Activated CD4-positive, alpha-beta memory T cell treated with anti-CD3 and anti-CD28 coated beads, Interleukin-2, amount 10 ng/mL, durations not matched to agents 7 days and 5 days (primary cell): ENCODE results near the gene HSPA1B. TPM values are rescaled to one million over a fixed set of nuclear protein-coding genes. Genes with fewer than 3 reads are reported as not detected.

Experiments used
- CTCF ChIA-PET: fragments of 350-600 bp; sonication (Branson Sonifier 250); formaldehyde crosslinking; loops from one replicate; lab custom pipeline; 2021; ENCODE audit warnings: antibody characterized with exemption, inconsistent platforms; lab: Charles Lee
- POLR2A ChIA-PET: fragments of 350-600 bp; sonication (Branson Sonifier 250); formaldehyde crosslinking; loops from one replicate; lab custom pipeline; 2021; ENCODE audit warnings: antibody characterized with exemption; lab: Charles Lee
- DNase-seq: peaks from one replicate; pipeline ENCODE4 v3.0.0-alpha.2; 2020
- H3K27ac Mint-ChIP-seq: one replicate; pipeline ENCODE4 v1.8.0; 2021; ENCODE audit warnings: mild to moderate bottlenecking, mixed read lengths
- H3K27me3 Mint-ChIP-seq: one replicate; pipeline ENCODE4 v1.8.0; 2021; ENCODE audit warnings: mixed read lengths
- H3K36me3 Mint-ChIP-seq: one replicate; pipeline ENCODE4 v1.8.0; 2021; ENCODE audit warnings: low read depth, mixed read lengths
- H3K4me1 Mint-ChIP-seq: one replicate; pipeline ENCODE4 v1.8.0; 2021; ENCODE audit warnings: mixed read lengths
- H3K4me3 Mint-ChIP-seq: one replicate; pipeline ENCODE4 v1.8.0; 2021; ENCODE audit warnings: mild to moderate bottlenecking, mixed read lengths
- H3K9me3 Mint-ChIP-seq: one replicate; pipeline ENCODE4 v1.8.0; 2021; ENCODE audit warnings: mixed read lengths
- total RNA-seq, 2 experiments: library from RNA; stranded (reverse); gene quantifications; one replicate each; pipeline ENCODE4 v1.2.3, GENCODE V29; 2021

Gene HSPA1B
- total RNA-seq, 2 experiments from 2014 or later: 60.6 to 62.6 TPM

- ChIA-PET POLR2A (no interaction called here), CTCF (no interaction called here)
- Mint-ChIP-seq H3K9me3 (no peaks in the 10 kb centered on the region), H3K4me1 (peaks cover 2% of the 10 kb centered on the region), H3K4me3 (no peak overlapping the region), H3K27ac (no peak overlapping the region), H3K36me3 (peaks cover 26% of the 10 kb centered on the region), H3K27me3 (no peaks in the 10 kb centered on the region)
- DNase-seq: no peak
These were observed 50.2 kb downstream of the HSPA1B start for GRCh38 chr6:31877651-31878161.

GRCh38 chr6:31878222-31878621, 50.7 kb downstream of the HSPA1B start:
- H3K36me3 Mint-ChIP-seq: peaks cover 31% of the 10 kb centered on the region
- POLR2A ChIA-PET: no interaction called here
- CTCF ChIA-PET: no interaction called here
- H3K27me3 Mint-ChIP-seq: no peaks in the 10 kb centered on the region
- H3K4me1 Mint-ChIP-seq: peaks cover 2% of the 10 kb centered on the region
- H3K27ac Mint-ChIP-seq: no peak overlapping the region
- no peaks in the 10 kb centered on the region for H3K9me3 Mint-ChIP-seq
- DNase-seq: no peak
- H3K4me3 Mint-ChIP-seq: no peak overlapping the region

- Mint-ChIP-seq H3K27ac (no peak within 1 kb of the TSS), H3K27me3 (no peaks in the 10 kb centered on the region), H3K36me3 (peaks cover 34% of the 10 kb centered on the region), H3K9me3 (no peaks in the 10 kb centered on the region), H3K4me1 (peaks cover 2% of the 10 kb centered on the region), H3K4me3 (no peak within 1 kb of the TSS)
- CTCF ChIA-PET: no interaction called here
- POLR2A ChIA-PET: no interaction called here
- no peak for DNase-seq
These were observed 51.2 kb downstream of the HSPA1B start, which contains the start of gene SLC44A4 for GRCh38 chr6:31878726-31879125. Gene SLC44A4, minus strand, starts transcription at chr6:31878997. Its CDS starts 17 bp downstream, at chr6:31878980.

GRCh38 chr6:31879143-31879542, 51.6 kb downstream of the HSPA1B start:
- Mint-ChIP-seq H3K27me3 (no peaks in the 10 kb centered on the region), H3K27ac (no peak overlapping the region), H3K9me3 (no peaks in the 10 kb centered on the region), H3K36me3 (peaks cover 38% of the 10 kb centered on the region), H3K4me1 (peaks cover 2% of the 10 kb centered on the region), H3K4me3 (no peak overlapping the region)
- ChIA-PET CTCF (no interaction called here), POLR2A (no interaction called here)
- DNase-seq: no peak

Other genes starting within 250 kb of the HSPA1B start
- 1,000 to 10,000 TPM; 1,185 to 1,194 TPM for gene LTB, start 245.3 kb upstream of the HSPA1B start, total RNA-seq
- 10 to 100 TPM; 69.8 to 74.5 TPM for gene LST1, start 241.5 kb upstream of the HSPA1B start, total RNA-seq
- 10 to 100 TPM; 76.4 to 78.3 TPM for gene NCR3, start 234.7 kb upstream of the HSPA1B start, total RNA-seq
- gene AIF1, start 212.5 kb upstream of the HSPA1B start, total RNA-seq: 10 to 100 TPM; 11.3 to 11.7 TPM
- gene PRRC2A, start 207.0 kb upstream of the HSPA1B start, total RNA-seq: 100 to 1,000 TPM; 215 to 222 TPM
- gene BAG6, start 175.1 kb upstream of the HSPA1B start, total RNA-seq: 100 to 1,000 TPM; 275 to 282 TPM
- 1 to 10 TPM; 2.9 to 3.6 TPM for gene APOM, start 171.8 kb upstream of the HSPA1B start, total RNA-seq
- 10 to 100 TPM; 26.4 to 26.7 TPM for gene C6orf47, start 167.0 kb upstream of the HSPA1B start, total RNA-seq
- gene GPANK1, start 162.7 kb upstream of the HSPA1B start, total RNA-seq: 10 to 100 TPM; 33.6 to 35.2 TPM
- gene CSNK2B, start 161.7 kb upstream of the HSPA1B start, total RNA-seq: 100 to 1,000 TPM; 199 to 212 TPM
- gene LY6G5B, start 157.8 kb upstream of the HSPA1B start, total RNA-seq: 10 to 100 TPM; 16.7 to 17.2 TPM
- gene LY6G5C, start 146.7 kb upstream of the HSPA1B start, total RNA-seq: 1 to 10 TPM; 2.3 to 2.6 TPM
- gene ABHD16A, start 124.4 kb upstream of the HSPA1B start, total RNA-seq: 10 to 100 TPM; 53.1 to 55.0 TPM
- not detected for gene LY6G6F, start 120.9 kb upstream of the HSPA1B start, total RNA-seq
- not detected for gene LY6G6D, start 112.4 kb upstream of the HSPA1B start, total RNA-seq
- not detected for gene LY6G6C, start 106.0 kb upstream of the HSPA1B start, total RNA-seq
- not detected for gene MPIG6B, start 104.4 kb upstream of the HSPA1B start, total RNA-seq
- gene DDAH2, start 98.4 kb upstream of the HSPA1B start, total RNA-seq: 10 to 100 TPM; 22.1 to 23.9 TPM
- 100 to 1,000 TPM; 640 to 644 TPM for gene CLIC1, start 91.2 kb upstream of the HSPA1B start, total RNA-seq
- 10 to 100 TPM; 60.1 to 63.2 TPM for gene MSH5, start 87.7 kb upstream of the HSPA1B start, total RNA-seq
- gene SAPCD1, start 65.1 kb upstream of the HSPA1B start, total RNA-seq: 10 to 100 TPM; 10.7 to 14.6 TPM
- gene VWA7, start 50.4 kb upstream of the HSPA1B start, total RNA-seq: 10 to 100 TPM; 11.0 to 12.2 TPM
- 10 to 100 TPM; 84.1 to 88.4 TPM for gene VARS1, start 32.0 kb upstream of the HSPA1B start, total RNA-seq
- gene LSM2, start 20.8 kb upstream of the HSPA1B start, total RNA-seq: 100 to 1,000 TPM; 100 to 108 TPM
- gene HSPA1L, start 12.5 kb upstream of the HSPA1B start, total RNA-seq: 1 to 10 TPM; 2.8 to 3.0 TPM
- 100 to 1,000 TPM; 147 to 151 TPM for gene HSPA1A, start 12.2 kb upstream of the HSPA1B start, total RNA-seq
- gene NEU1, start 35.1 kb downstream of the HSPA1B start, total RNA-seq: 10 to 100 TPM; 29.2 to 29.6 TPM
- under 1 TPM in 1 of 2 experiments, not detected in 1; 0.38 TPM for gene SLC44A4, start 51.3 kb downstream of the HSPA1B start, total RNA-seq
- gene EHMT2, start 70.0 kb downstream of the HSPA1B start, total RNA-seq: 10 to 100 TPM; 57.0 to 58.4 TPM
- 1 to 10 TPM in 1 of 2 experiments, under 1 TPM in 1; 0.98 to 1.1 TPM for gene ZBTB12, start 74.3 kb downstream of the HSPA1B start, total RNA-seq
- gene C2, start 100.0 kb downstream of the HSPA1B start, total RNA-seq: 1 to 10 TPM in 1 of 2 experiments, under 1 TPM in 1; 0.45 to 1.0 TPM
- under 1 TPM; 0.58 to 0.60 TPM for gene CFB, start 118.4 kb downstream of the HSPA1B start, total RNA-seq
- gene NELFE, start 131.2 kb downstream of the HSPA1B start, total RNA-seq: 10 to 100 TPM; 69.6 to 70.6 TPM
- 10 to 100 TPM; 69.4 to 74.2 TPM for gene SKIC2, start 131.4 kb downstream of the HSPA1B start, total RNA-seq
- 10 to 100 TPM; 16.7 to 17.5 TPM for gene DXO, start 144.4 kb downstream of the HSPA1B start, total RNA-seq
- gene C4A, start 154.3 kb downstream of the HSPA1B start, total RNA-seq: 1 to 10 TPM; 3.3 to 5.7 TPM
- gene C4B, start 187.1 kb downstream of the HSPA1B start, total RNA-seq: 1 to 10 TPM; 3.4 to 5.0 TPM
- under 1 TPM in 1 of 2 experiments, not detected in 1; 0.23 TPM for gene CYP21A2, start 210.7 kb downstream of the HSPA1B start, total RNA-seq